GM12891 (cell line): ENCODE results near the gene TMEM80.

Source experiments
- POLR2A ChIP-seq: IDR thresholded peaks from 2 replicates; pipeline ENCODE4 v1.6.1; 2011; ENCODE audit warnings: low read depth, low read length, control low read depth
- POLR2AphosphoS5 ChIP-seq: IDR thresholded peaks from 2 replicates; pipeline ENCODE4 v1.6.1; 2011; ENCODE audit warnings: low read depth, low read length, control low read depth
- POU2F2 ChIP-seq: IDR thresholded peaks from 2 replicates; pipeline ENCODE4 v1.6.1; 2011; ENCODE audit warnings: low read depth, mild to moderate bottlenecking, control low read depth, low read length, moderate library complexity
- SPI1 ChIP-seq: IDR thresholded peaks from 2 replicates; pipeline ENCODE4 v1.6.1; 2011; ENCODE audit warnings: low read depth, low read length, control low read depth
- TAF1 ChIP-seq: IDR thresholded peaks from 2 replicates; pipeline ENCODE4 v1.6.1; 2011; ENCODE audit warnings: low read depth, low read length, control low read depth

- TF ChIP-seq POLR2A (no peak), POLR2AphosphoS5 (no peak), TAF1 (no peak), SPI1 (peak; percentile 72), POU2F2 (no peak)
These were observed 26.2 kb downstream of the TMEM80 start for GRCh38 chr11:721741-722345.
